Neural crest cell (in vitro differentiated cells): Measurements from ENCODE around the gene METRN. TPM values are rescaled to one million over a fixed set of nuclear protein-coding genes. Genes with fewer than 3 reads are reported as not detected.
A peak's percentile ranks its signal among the peaks of the same experiment; 100 is the strongest.

Source experiments
- DNase-seq: peaks from one replicate; pipeline ENCODE4 v3.0.0; 2021; ENCODE audit warnings: low read depth, mixed read lengths, low spot score
- H3K27ac Mint-ChIP-seq: one replicate; pipeline ENCODE4 v1.8.0; 2021; ENCODE audit warnings: mild to moderate bottlenecking, mixed read lengths; ENCODE audit not compliant: unreplicated experiment
- H3K27me3 Mint-ChIP-seq: 2 replicates; pipeline ENCODE4 v1.8.0; 2021; ENCODE audit warnings: low read depth, mild to moderate bottlenecking, mixed read lengths
- H3K36me3 Mint-ChIP-seq: 2 replicates; pipeline ENCODE4 v1.8.0; 2021; ENCODE audit warnings: low read depth, mild to moderate bottlenecking, mixed read lengths
- H3K4me1 Mint-ChIP-seq: 2 replicates; pipeline ENCODE4 v1.8.0; 2021; ENCODE audit warnings: mixed read lengths
- H3K4me3 Mint-ChIP-seq: one replicate; pipeline ENCODE4 v1.8.0; 2021; ENCODE audit warnings: mild to moderate bottlenecking, mixed read lengths
- H3K9me3 Mint-ChIP-seq: 2 replicates; pipeline ENCODE4 v1.8.0; 2021; ENCODE audit warnings: mixed read lengths
- total RNA-seq: library from RNA; stranded (reverse); gene quantifications from 2 replicates; pipeline ENCODE4 v1.2.1, GENCODE V29; 2021
- TF ChIP-seq, protein P1 (sequence below): fragments of 200-600 bp; sonication (generic); conservative IDR thresholded peaks from 2 replicates; pipeline ENCODE4 v1.5.0; 2021; ENCODE audit warnings: antibody characterized with exemption, mild to moderate bottlenecking

METRN gene
- total RNA-seq, 1 donor from 2014 or later: 224 TPM

DNA sequence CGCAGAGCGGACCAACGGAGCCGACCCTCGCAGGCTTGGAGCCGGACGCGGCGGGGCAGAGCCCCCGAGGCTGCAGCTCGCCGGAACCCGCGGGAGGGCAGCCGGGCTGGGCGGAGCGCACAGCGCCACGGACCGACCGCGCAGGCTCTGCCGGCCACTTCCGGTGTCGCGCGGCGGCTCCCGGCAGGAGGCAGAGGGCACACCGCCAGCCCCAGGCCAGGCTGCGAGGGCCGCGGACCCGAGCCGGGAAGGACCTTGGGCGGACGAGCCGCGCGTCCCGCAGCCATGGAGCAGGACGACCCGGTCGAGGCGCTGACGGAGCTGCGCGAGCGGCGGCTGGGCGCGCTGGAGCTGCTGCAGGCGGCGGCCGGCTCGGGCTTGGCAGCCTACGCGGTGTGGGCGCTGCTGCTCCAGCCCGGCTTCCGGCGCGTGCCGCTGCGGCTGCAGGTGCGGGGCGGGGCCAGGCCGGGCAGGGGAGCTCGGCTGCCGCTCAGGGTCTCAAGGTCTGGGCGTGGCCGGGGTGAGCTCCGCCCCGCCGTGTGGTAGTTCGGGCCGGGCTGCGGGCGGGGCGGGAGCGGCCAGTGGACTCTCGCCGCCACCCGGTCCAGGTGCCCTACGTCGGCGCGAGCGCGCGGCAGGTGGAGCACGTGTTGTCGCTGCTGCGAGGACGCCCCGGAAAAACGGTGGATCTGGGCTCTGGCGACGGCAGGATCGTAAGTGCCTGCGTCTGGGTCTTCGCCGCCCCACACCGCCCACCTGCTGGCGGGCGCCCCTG, 6.3 kb downstream of the METRN start, which contains the start of gene ANTKMT:
TSS of gene ANTKMT (plus strand) at position 157 of the 775 bp plus-strand sequence. CDS start at position 286, 129 bp downstream.
- DNase-seq: peak; percentile 73
- no peaks in the 10 kb centered on the region for H3K9me3 Mint-ChIP-seq
- H3K4me3 Mint-ChIP-seq: peak within 1 kb of the TSS; percentile 94
- peaks cover 11% of the 10 kb centered on the region for H3K27me3 Mint-ChIP-seq
- TF ChIP-seq, protein P1, sequence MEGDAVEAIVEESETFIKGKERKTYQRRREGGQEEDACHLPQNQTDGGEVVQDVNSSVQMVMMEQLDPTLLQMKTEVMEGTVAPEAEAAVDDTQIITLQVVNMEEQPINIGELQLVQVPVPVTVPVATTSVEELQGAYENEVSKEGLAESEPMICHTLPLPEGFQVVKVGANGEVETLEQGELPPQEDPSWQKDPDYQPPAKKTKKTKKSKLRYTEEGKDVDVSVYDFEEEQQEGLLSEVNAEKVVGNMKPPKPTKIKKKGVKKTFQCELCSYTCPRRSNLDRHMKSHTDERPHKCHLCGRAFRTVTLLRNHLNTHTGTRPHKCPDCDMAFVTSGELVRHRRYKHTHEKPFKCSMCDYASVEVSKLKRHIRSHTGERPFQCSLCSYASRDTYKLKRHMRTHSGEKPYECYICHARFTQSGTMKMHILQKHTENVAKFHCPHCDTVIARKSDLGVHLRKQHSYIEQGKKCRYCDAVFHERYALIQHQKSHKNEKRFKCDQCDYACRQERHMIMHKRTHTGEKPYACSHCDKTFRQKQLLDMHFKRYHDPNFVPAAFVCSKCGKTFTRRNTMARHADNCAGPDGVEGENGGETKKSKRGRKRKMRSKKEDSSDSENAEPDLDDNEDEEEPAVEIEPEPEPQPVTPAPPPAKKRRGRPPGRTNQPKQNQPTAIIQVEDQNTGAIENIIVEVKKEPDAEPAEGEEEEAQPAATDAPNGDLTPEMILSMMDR: peak; percentile 16
- peak within 1 kb of the TSS; percentile 92 for H3K27ac Mint-ChIP-seq
- no peaks in the 10 kb centered on the region for H3K36me3 Mint-ChIP-seq
- peaks cover 24% of the 10 kb centered on the region for H3K4me1 Mint-ChIP-seq

DNA sequence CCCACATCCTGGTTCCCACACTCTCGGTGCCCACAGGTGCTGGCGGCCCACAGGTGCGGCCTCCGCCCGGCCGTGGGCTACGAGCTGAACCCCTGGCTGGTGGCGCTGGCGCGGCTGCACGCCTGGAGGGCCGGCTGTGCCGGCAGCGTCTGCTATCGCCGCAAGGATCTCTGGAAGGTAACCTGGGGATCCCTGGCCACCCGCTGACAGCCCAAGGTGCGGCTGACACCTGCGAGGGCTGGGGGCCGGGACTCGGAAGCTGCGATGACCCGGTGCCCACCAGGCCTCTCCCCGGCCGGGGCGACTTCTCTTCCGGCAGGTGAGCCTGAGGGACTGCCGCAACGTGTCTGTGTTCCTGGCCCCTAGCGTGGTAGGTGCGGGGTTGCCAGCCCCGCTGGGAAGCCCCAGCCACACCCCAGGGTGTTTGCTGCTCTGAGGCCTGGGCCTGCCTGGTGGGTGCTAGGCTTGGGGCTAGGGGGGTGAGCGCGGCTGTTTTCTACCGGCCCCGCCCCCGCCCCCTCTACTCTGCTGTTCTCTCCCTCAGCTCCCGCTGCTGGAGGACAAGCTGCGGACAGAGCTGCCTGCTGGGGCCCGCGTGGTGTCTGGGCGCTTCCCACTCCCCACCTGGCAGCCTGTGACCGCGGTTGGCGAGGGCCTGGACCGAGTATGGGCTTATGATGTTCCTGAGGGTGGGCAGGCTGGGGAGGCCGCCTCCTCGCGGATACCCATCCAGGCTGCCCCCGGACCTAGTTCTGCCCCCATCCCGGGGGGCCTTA, 7.0 kb downstream of the METRN start:
- Mint-ChIP-seq H3K9me3 (no peaks in the 10 kb centered on the region), H3K27ac (no peak overlapping the region), H3K36me3 (no peaks in the 10 kb centered on the region), H3K4me3 (peak overlapping the region; percentile 72), H3K27me3 (peaks cover 12% of the 10 kb centered on the region), H3K4me1 (peaks cover 21% of the 10 kb centered on the region)
- TF ChIP-seq, protein P1: no peak
- no peak for DNase-seq

DNA sequence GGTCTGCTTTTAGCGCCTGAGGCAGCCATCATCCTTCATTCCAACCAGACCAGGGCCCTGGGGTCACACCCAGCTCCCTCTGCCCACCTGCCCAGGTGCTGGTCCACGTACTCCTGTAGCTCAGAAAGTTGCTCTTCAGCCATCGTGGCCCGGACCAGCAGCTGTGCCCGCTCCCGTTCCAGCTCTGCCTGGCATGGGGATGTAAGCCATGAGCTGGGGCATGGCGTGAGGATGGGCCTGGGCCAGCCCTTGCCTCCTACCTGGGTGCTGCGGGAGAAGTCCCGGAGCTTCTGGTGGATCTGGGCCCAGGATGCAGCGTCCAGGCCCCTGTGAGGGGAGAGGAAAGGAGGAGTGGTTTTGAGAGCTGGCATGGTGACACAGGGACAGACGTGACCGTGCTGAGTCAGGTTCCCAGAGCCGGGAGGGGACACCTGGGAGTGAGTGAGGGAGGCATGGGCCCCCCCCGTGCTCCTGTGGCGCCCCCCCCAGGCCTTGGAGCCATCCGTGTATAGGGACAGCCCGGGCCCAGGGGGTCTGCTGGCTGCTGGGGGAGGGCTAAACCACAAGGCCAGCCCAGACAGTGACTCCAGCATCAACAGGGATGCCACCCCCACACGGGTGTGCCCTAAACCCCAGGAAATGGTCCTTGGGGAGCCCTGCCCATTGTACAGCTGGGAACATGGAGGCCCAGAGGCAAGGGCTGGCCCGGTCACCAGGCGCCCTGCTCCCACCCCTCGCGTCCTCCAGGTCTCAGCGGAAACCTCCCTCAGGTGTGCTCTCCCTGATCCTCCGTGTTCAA, 8.1 kb downstream of the METRN start:
- Mint-ChIP-seq H3K27ac (no peak overlapping the region), H3K36me3 (no peaks in the 10 kb centered on the region), H3K4me1 (peaks cover 21% of the 10 kb centered on the region), H3K9me3 (no peaks in the 10 kb centered on the region), H3K4me3 (peak overlapping the region; percentile 72), H3K27me3 (peaks cover 12% of the 10 kb centered on the region)
- no peak for DNase-seq
- TF ChIP-seq, protein P1: no peak

DNA sequence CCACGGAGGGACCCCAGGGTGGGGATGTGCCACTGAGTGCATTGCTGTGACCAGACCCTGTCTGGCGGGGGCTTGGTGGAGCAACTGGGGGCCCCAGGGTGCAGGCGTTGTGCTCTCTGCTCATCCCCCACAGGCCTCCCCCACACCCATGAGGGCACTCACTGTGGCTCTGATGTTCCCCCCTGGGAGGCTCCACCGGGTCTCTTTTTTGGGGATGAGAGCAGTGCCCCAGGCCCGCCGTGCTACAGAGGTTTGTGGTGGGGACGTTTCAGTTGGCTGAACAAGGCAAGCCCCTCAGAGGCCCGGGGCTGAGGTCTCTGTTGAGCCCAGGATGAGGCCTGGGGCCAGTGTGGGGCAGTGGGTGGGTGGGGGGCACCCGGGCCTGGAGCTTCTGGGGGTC, 8.8 kb downstream of the METRN start:
- no peaks in the 10 kb centered on the region for H3K36me3 Mint-ChIP-seq
- H3K27ac Mint-ChIP-seq: no peak overlapping the region
- TF ChIP-seq, protein P1: no peak
- peak overlapping the region; percentile 57 for H3K4me3 Mint-ChIP-seq
- H3K27me3 Mint-ChIP-seq: peaks cover 12% of the 10 kb centered on the region
- DNase-seq: no peak
- no peaks in the 10 kb centered on the region for H3K9me3 Mint-ChIP-seq
- H3K4me1 Mint-ChIP-seq: peaks cover 19% of the 10 kb centered on the region
